ENCODE results near the gene DMXL1. TPM values are rescaled to one million over a fixed set of nuclear protein-coding genes. Genes with fewer than 3 reads are reported as not detected.
"Not testable (repeated sequence)": the region's sequence is repeated elsewhere in the genome, so short reads cannot be mapped to it uniquely, and the experiment has no call there.

Gene DMXL1
- polyA plus RNA-seq, 1 experiment, result 8.5 TPM

GRCh38 chr5:119123280-119123679 lies 52.4 kb downstream of the DMXL1 start:
- POLR2A ChIA-PET, result no interaction called here
- no peaks in the 10 kb centered on the region for H3K36me3 ChIP-seq (ENCODE audit: control insufficient read depth, insufficient read depth, low read length)
- no peak for TF ChIP-seq CTCF (IDR thresholded peaks at IDR 0.05; ENCODE audit: insufficient read depth, low read depth, low read length)
- no peaks in the 10 kb centered on the region for H3K27me3 ChIP-seq (ENCODE audit: control insufficient read depth, insufficient read depth, low read length)
- H3K4me3 ChIP-seq (ENCODE audit: low read depth, low read length), result no peak overlapping the region
- DNase-seq (ENCODE audit: low read depth), result no peak
- CTCF ChIA-PET, result no interaction called here

GRCh38 chr5:119129770-119130169 lies 58.9 kb downstream of the DMXL1 start:
- Histone ChIP-seq H3K36me3 (ENCODE audit: control insufficient read depth, insufficient read depth, low read length) (no peaks in the 10 kb centered on the region), H3K4me3 (ENCODE audit: low read depth, low read length) (no peak overlapping the region), H3K27me3 (ENCODE audit: control insufficient read depth, insufficient read depth, low read length) (no peaks in the 10 kb centered on the region)
- no peak for TF ChIP-seq CTCF (IDR thresholded peaks at IDR 0.05; ENCODE audit: insufficient read depth, low read depth, low read length)
- ChIA-PET POLR2A (no interaction called here), CTCF (interaction anchor here (1.3 kb wide), 1 partner anchor 142 kb away, joined by 4 read pairs; the partner anchor contains the start of gene DTWD2)
- DNase-seq (ENCODE audit: low read depth), result no peak

GRCh38 chr5:119131530-119132304 lies 60.8 kb downstream of the DMXL1 start:
- DNase-seq (ENCODE audit: low read depth), result no peak
- Histone ChIP-seq H3K36me3 (ENCODE audit: control insufficient read depth, insufficient read depth, low read length) (no peaks in the 10 kb centered on the region), H3K27me3 (ENCODE audit: control insufficient read depth, insufficient read depth, low read length) (no peaks in the 10 kb centered on the region), H3K4me3 (ENCODE audit: low read depth, low read length) (no peak overlapping the region)
- TF ChIP-seq CTCF (IDR thresholded peaks at IDR 0.05; ENCODE audit: insufficient read depth, low read depth, low read length), result no peak
- CTCF ChIA-PET, result no interaction called here
- POLR2A ChIA-PET, result no interaction called here

- POLR2A ChIA-PET; CTCF ChIA-PET; H3K36me3 ChIP-seq (ENCODE audit: control insufficient read depth, insufficient read depth, low read length); H3K4me3 ChIP-seq (ENCODE audit: low read depth, low read length); DNase-seq (ENCODE audit: low read depth); H3K27me3 ChIP-seq (ENCODE audit: control insufficient read depth, insufficient read depth, low read length): not testable (repeated sequence)
Measured at GRCh38 chr5:119135743-119136142, 64.9 kb downstream of the DMXL1 start.

GRCh38 chr5:119136666-119137318 lies 65.9 kb downstream of the DMXL1 start:
- no peak overlapping the region for H3K4me3 ChIP-seq (ENCODE audit: low read depth, low read length)
- CTCF ChIA-PET, result no interaction called here

More at GRCh38 chr5:119136666-119137318, 65.9 kb downstream of the DMXL1 start:
- POLR2A ChIA-PET, result interaction anchor here (0.6 kb wide), 1 partner anchor 16 kb away, joined by 3 read pairs; no protein-coding TSS in a partner anchor
- TF ChIP-seq CTCF (IDR thresholded peaks at IDR 0.05; ENCODE audit: insufficient read depth, low read depth, low read length), result no peak
- DNase-seq (ENCODE audit: low read depth), result no peak
- no peaks in the 10 kb centered on the region for H3K27me3 ChIP-seq (ENCODE audit: control insufficient read depth, insufficient read depth, low read length)
- H3K36me3 ChIP-seq (ENCODE audit: control insufficient read depth, insufficient read depth, low read length), result no peaks in the 10 kb centered on the region

Data from BJ (cell line).